GM12875 (cell line): ENCODE data around the gene LRRC75A.

Experiments used
- H3K4me3 ChIP-seq: one replicate; pipeline ENCODE4 v1.5.1; 2011; ENCODE audit warnings: low read depth, low read length, control low read depth
- TF ChIP-seq, protein P1 (sequence below): IDR thresholded peaks from 2 replicates; pipeline ENCODE4 v1.5.1; 2011; ENCODE audit warnings: low read depth, mild to moderate bottlenecking, control low read depth, inconsistent platforms, low read length, moderate library complexity, borderline replicate concordance; ENCODE audit not compliant: insufficient read depth

The LRRC75A gene

GRCh38 chr17:16507918-16508533, 16.0 kb upstream of the LRRC75A start:
- TF ChIP-seq, protein P1, sequence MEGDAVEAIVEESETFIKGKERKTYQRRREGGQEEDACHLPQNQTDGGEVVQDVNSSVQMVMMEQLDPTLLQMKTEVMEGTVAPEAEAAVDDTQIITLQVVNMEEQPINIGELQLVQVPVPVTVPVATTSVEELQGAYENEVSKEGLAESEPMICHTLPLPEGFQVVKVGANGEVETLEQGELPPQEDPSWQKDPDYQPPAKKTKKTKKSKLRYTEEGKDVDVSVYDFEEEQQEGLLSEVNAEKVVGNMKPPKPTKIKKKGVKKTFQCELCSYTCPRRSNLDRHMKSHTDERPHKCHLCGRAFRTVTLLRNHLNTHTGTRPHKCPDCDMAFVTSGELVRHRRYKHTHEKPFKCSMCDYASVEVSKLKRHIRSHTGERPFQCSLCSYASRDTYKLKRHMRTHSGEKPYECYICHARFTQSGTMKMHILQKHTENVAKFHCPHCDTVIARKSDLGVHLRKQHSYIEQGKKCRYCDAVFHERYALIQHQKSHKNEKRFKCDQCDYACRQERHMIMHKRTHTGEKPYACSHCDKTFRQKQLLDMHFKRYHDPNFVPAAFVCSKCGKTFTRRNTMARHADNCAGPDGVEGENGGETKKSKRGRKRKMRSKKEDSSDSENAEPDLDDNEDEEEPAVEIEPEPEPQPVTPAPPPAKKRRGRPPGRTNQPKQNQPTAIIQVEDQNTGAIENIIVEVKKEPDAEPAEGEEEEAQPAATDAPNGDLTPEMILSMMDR: no peak
- no peak overlapping the region for H3K4me3 ChIP-seq

DNA sequence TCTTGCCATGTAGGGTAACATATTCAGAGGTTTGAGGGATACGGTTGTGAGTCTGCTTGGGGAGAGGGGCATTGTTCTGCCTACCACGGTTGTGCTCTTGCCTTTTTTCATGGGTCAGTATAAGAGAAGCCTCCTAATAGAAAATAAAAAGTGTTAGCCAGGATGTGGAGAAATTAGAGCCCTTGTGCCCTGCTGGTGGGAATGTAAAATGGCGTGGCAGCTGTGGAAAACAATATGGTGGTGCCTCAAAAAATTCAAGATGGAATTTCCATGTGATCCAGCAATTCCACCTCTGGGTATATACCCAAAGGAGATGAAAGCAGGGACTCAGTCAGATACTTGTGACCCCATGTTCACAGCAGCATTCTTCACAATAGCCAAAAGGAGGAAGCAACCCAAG, 14.2 kb upstream of the LRRC75A start:
- TF ChIP-seq, protein P1: no peak
- H3K4me3 ChIP-seq: no peak overlapping the region

- TF ChIP-seq, protein P1: no peak
- no peak overlapping the region for H3K4me3 ChIP-seq
Measured at GRCh38 chr17:16504984-16505383, 13.0 kb upstream of the LRRC75A start.

DNA sequence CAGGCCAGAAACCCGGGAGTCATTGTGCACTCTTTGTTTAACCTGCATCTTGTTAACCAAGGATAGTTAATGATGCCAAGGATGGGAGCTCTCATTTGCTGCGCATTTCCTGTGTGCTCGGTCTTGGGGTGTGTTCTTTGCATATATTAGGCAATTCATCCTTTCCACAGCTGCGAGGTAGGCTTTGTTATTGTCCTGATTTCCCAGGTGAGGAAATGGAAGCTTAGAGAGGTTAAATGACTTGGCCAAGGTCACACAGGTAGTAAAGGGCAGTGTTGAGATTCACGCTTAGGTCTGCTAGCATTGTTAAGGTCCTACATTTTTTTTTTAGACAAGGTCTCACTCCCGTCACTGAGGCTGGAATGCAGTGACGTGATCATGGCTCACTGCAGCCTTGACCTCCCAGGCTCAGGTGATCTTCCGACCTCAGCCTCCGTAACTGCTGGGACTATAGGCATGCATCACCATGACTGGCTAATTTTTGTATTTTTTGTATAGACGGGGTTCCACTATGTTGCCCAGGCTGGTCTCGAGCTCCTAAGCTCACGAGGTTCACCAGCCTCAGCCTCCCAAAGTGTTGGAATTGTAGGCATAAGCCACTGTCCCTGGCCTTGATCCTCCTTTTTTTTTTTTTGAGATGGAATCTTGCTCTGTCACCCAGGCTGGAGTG, 5.0 kb upstream of the LRRC75A start:
- TF ChIP-seq, protein P1: no peak
- no peak overlapping the region for H3K4me3 ChIP-seq

- TF ChIP-seq, protein P1: no peak
- no peak overlapping the region for H3K4me3 ChIP-seq
Measured at GRCh38 chr17:16495980-16496819, 4.2 kb upstream of the LRRC75A start.

DNA sequence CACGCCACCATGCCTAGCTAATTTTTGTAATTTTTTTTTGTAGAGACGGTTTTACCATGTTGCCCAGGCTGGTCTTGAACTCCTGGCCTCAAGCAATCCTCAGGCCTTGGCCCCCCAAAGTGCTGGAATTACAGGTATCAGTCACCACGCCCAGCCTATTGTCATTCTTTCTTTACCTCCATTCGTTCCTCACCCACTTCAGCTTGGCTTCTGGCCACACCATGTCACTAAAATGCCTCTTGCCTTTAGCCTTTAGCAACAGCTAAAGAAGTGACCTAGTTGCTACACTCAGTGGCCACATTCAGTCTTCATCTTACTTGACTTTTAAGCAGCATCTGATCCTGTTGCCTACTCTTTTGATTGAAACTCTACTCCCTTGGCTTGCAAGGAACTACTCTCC, 3.6 kb upstream of the LRRC75A start:
- TF ChIP-seq, protein P1: no peak

More for the DNA sequence above, 3.6 kb upstream of the LRRC75A start:
- no peak overlapping the region for H3K4me3 ChIP-seq
